ENCODE measurements around the gene KCTD17.
"Not testable (repeated sequence)": the region's sequence is repeated elsewhere in the genome, so short reads cannot be mapped to it uniquely, and the experiment has no call there.

KCTD17 gene

GRCh38 chr22:37070334-37070733 is 18.8 kb downstream of the KCTD17 start:
- TF ChIP-seq TAF1 (IDR thresholded peaks at IDR 0.05; ENCODE audit: low read depth, low read length) (no peak), POLR2A (IDR thresholded peaks at IDR 0.05; ENCODE audit: low read depth, low read length) (no peak), POLR2AphosphoS5 (IDR thresholded peaks at IDR 0.05; ENCODE audit: low read depth, low read length) (no peak), PAX5 (IDR thresholded peaks at IDR 0.05; ENCODE audit: insufficient read depth, low read length, severe bottlenecking) (no peak)
- FAIRE-seq (no peak), DNase-seq (ENCODE audit: insufficient read length, low spot score) (no peak)

GRCh38 chr22:37070744-37071143 is 19.2 kb downstream of the KCTD17 start:
- FAIRE-seq (no peak), DNase-seq (ENCODE audit: insufficient read length, low spot score) (no peak)

GRCh38 chr22:37071850-37072592 is 20.5 kb downstream of the KCTD17 start:
- peak; percentile 56 for FAIRE-seq
- not testable (repeated sequence) for DNase-seq (ENCODE audit: insufficient read length, low spot score)

More at GRCh38 chr22:37070744-37071143, 19.2 kb downstream of the KCTD17 start:
- TF ChIP-seq SPI1 (IDR thresholded peaks at IDR 0.05; ENCODE audit: low read depth, low read length), result no peak

- TF ChIP-seq POLR2A (IDR thresholded peaks at IDR 0.05; ENCODE audit: low read depth, low read length), result no peak
- DNase-seq (ENCODE audit: insufficient read length, low spot score), result no peak
- peak; percentile 57 for FAIRE-seq
These were observed 21.1 kb downstream of the KCTD17 start for GRCh38 chr22:37072673-37073072.

GRCh38 chr22:37074537-37074936 is 23.0 kb downstream of the KCTD17 start:
- FAIRE-seq, result no peak
- TF ChIP-seq SPI1 (IDR thresholded peaks at IDR 0.05; ENCODE audit: low read depth, low read length) (no peak), POLR2AphosphoS5 (IDR thresholded peaks at IDR 0.05; ENCODE audit: low read depth, low read length) (no peak), TAF1 (IDR thresholded peaks at IDR 0.05; ENCODE audit: low read depth, low read length) (no peak), POU2F2 (IDR thresholded peaks at IDR 0.05; ENCODE audit: low read depth, low read length) (no peak), POLR2A (IDR thresholded peaks at IDR 0.05; ENCODE audit: low read depth, low read length) (no peak), PAX5 (IDR thresholded peaks at IDR 0.05; ENCODE audit: insufficient read depth, low read length, severe bottlenecking) (no peak)
- DNase-seq (ENCODE audit: insufficient read length, low spot score), result no peak

GRCh38 chr22:37075046-37075445 is 23.5 kb downstream of the KCTD17 start:
- DNase-seq (ENCODE audit: insufficient read length, low spot score), result no peak
- FAIRE-seq, result no peak
- TF ChIP-seq POU2F2 (IDR thresholded peaks at IDR 0.05; ENCODE audit: low read depth, low read length) (no peak), POLR2A (IDR thresholded peaks at IDR 0.05; ENCODE audit: low read depth, low read length) (no peak), SPI1 (IDR thresholded peaks at IDR 0.05; ENCODE audit: low read depth, low read length) (no peak), TAF1 (IDR thresholded peaks at IDR 0.05; ENCODE audit: low read depth, low read length) (no peak), PAX5 (IDR thresholded peaks at IDR 0.05; ENCODE audit: insufficient read depth, low read length, severe bottlenecking) (no peak), POLR2AphosphoS5 (IDR thresholded peaks at IDR 0.05; ENCODE audit: low read depth, low read length) (no peak)

- no peak for TF ChIP-seq POU2F2 (IDR thresholded peaks at IDR 0.05; ENCODE audit: low read depth, low read length)
- DNase-seq (ENCODE audit: insufficient read length, low spot score) (no peak), FAIRE-seq (no peak)
These were observed 24.4 kb downstream of the KCTD17 start for GRCh38 chr22:37075822-37076433.

- FAIRE-seq, result peak; percentile 78
- TF ChIP-seq SPI1 (IDR thresholded peaks at IDR 0.05; ENCODE audit: low read depth, low read length), result no peak
- TF ChIP-seq PAX5 (IDR thresholded peaks at IDR 0.05; ENCODE audit: insufficient read depth, low read length, severe bottlenecking), result no peak
- no peak for TF ChIP-seq TAF1 (IDR thresholded peaks at IDR 0.05; ENCODE audit: low read depth, low read length)
- no peak for TF ChIP-seq POLR2A (IDR thresholded peaks at IDR 0.05; ENCODE audit: low read depth, low read length)
- no peak for TF ChIP-seq POLR2AphosphoS5 (IDR thresholded peaks at IDR 0.05; ENCODE audit: low read depth, low read length)
- no peak for TF ChIP-seq POU2F2 (IDR thresholded peaks at IDR 0.05; ENCODE audit: low read depth, low read length)
- peak; percentile 92 for DNase-seq (ENCODE audit: insufficient read length, low spot score)
These were observed 26.4 kb downstream of the KCTD17 start for GRCh38 chr22:37077802-37078448.

- TF ChIP-seq POU2F2 (IDR thresholded peaks at IDR 0.05; ENCODE audit: low read depth, low read length), result no peak
- DNase-seq (ENCODE audit: insufficient read length, low spot score) (no peak), FAIRE-seq (peak; percentile 20)
These were observed 27.6 kb downstream of the KCTD17 start for GRCh38 chr22:37079158-37079557.

- FAIRE-seq (no peak), DNase-seq (ENCODE audit: insufficient read length, low spot score) (no peak)
These were observed 28.2 kb downstream of the KCTD17 start for GRCh38 chr22:37079668-37080171.

More at GRCh38 chr22:37079668-37080171, 28.2 kb downstream of the KCTD17 start:
- TF ChIP-seq POLR2A (IDR thresholded peaks at IDR 0.05; ENCODE audit: low read depth, low read length) (no peak), POU2F2 (IDR thresholded peaks at IDR 0.05; ENCODE audit: low read depth, low read length) (no peak), TAF1 (IDR thresholded peaks at IDR 0.05; ENCODE audit: low read depth, low read length) (no peak), POLR2AphosphoS5 (IDR thresholded peaks at IDR 0.05; ENCODE audit: low read depth, low read length) (no peak), PAX5 (IDR thresholded peaks at IDR 0.05; ENCODE audit: insufficient read depth, low read length, severe bottlenecking) (no peak), SPI1 (IDR thresholded peaks at IDR 0.05; ENCODE audit: low read depth, low read length) (no peak)

Measured in GM12891 (cell line).